Activated CD8-positive, alpha-beta memory T cell treated with anti-CD3 and anti-CD28 coated beads, Interleukin-2, amount 10 ng/mL, durations not matched to agents 7 days and 5 days (primary cell): Measurements from ENCODE around the gene BLOC1S3. TPM values are rescaled to one million over a fixed set of nuclear protein-coding genes. Genes with fewer than 3 reads are reported as not detected.

Source experiments
- ATAC-seq: fragments of 150-1000 bp; cut with Tn5 transposase; one replicate; pipeline ENCODE4 v1.10.0; 2021; ENCODE audit warnings: moderate library complexity
- CTCF ChIA-PET: fragments of 350-600 bp; sonication (Branson Sonifier 250); formaldehyde crosslinking; loops from one replicate; lab custom pipeline; 2021; ENCODE audit warnings: antibody characterized with exemption; lab: Charles Lee
- DNase-seq: peaks from one replicate; pipeline ENCODE4 v3.0.0-alpha.2; 2020
- H3K27ac Mint-ChIP-seq: one replicate; pipeline ENCODE4 v1.8.0; 2021; ENCODE audit warnings: mild to moderate bottlenecking, mixed read lengths
- H3K27me3 Mint-ChIP-seq: one replicate; pipeline ENCODE4 v1.8.0; 2021; ENCODE audit warnings: mixed read lengths
- H3K36me3 Mint-ChIP-seq: one replicate; pipeline ENCODE4 v1.8.0; 2021; ENCODE audit warnings: mild to moderate bottlenecking, mixed read lengths
- H3K4me1 Mint-ChIP-seq: one replicate; pipeline ENCODE4 v1.8.0; 2021; ENCODE audit warnings: mixed read lengths
- H3K4me3 Mint-ChIP-seq: one replicate; pipeline ENCODE4 v1.8.0; 2021; ENCODE audit warnings: mild to moderate bottlenecking, moderate library complexity, mixed read lengths
- H3K9me3 Mint-ChIP-seq: one replicate; pipeline ENCODE4 v1.8.0; 2022; ENCODE audit warnings: low read depth, mixed read lengths
- total RNA-seq, 2 experiments: library from RNA; stranded (reverse); gene quantifications; one replicate each; pipeline ENCODE4 v1.2.3, GENCODE V29; 2021

BLOC1S3 gene
- total RNA-seq, result 10 to 100 TPM; 15.7 to 17.6 TPM

GRCh38 chr19:45178262-45179071, at the start of gene BLOC1S3:
Gene BLOC1S3, plus strand, starts transcription at chr19:45178784. Its CDS starts 513 bp downstream, at chr19:45179297.
- CTCF ChIA-PET, result interaction anchor here (0.6 to 2.8 kb wide), 22 partner anchors 9 to 275 kb away, joined by 3 to 17 read pairs (median 3); partner anchors contain the start of genes CLASRP, CLPTM1 and PPP1R37
- ATAC-seq (peak; percentile 90), DNase-seq (peak; percentile 100)
- no peaks in the 10 kb centered on the region for H3K27me3 Mint-ChIP-seq
- H3K36me3 Mint-ChIP-seq, result peaks cover 8% of the 10 kb centered on the region
- peak within 1 kb of the TSS; percentile 84 for H3K4me3 Mint-ChIP-seq
- H3K27ac Mint-ChIP-seq, result peak within 1 kb of the TSS; percentile 92
- H3K9me3 Mint-ChIP-seq, result no peaks in the 10 kb centered on the region
- peaks cover 37% of the 10 kb centered on the region for H3K4me1 Mint-ChIP-seq

- Mint-ChIP-seq H3K36me3 (no peaks in the 10 kb centered on the region), H3K27me3 (no peaks in the 10 kb centered on the region), H3K9me3 (no peaks in the 10 kb centered on the region), H3K4me1 (peaks cover 15% of the 10 kb centered on the region), H3K4me3 (no peak overlapping the region), H3K27ac (no peak overlapping the region)
- ATAC-seq, result no peak
- no peak for DNase-seq
- CTCF ChIA-PET, result interaction anchor here (1.4 kb wide), 1 partner anchor 15 kb away, joined by 3 read pairs; no protein-coding TSS in a partner anchor
Measured at GRCh38 chr19:45128806-45129205, 49.8 kb upstream of the BLOC1S3 start.

- Mint-ChIP-seq H3K36me3 (no peaks in the 10 kb centered on the region), H3K4me3 (no peak overlapping the region), H3K27ac (no peak overlapping the region), H3K27me3 (no peaks in the 10 kb centered on the region), H3K9me3 (no peaks in the 10 kb centered on the region), H3K4me1 (peaks cover 13% of the 10 kb centered on the region)
- DNase-seq (no peak), ATAC-seq (no peak)
- CTCF ChIA-PET, result no interaction called here
Measured at GRCh38 chr19:45130236-45130635, 48.3 kb upstream of the BLOC1S3 start.

DNA sequence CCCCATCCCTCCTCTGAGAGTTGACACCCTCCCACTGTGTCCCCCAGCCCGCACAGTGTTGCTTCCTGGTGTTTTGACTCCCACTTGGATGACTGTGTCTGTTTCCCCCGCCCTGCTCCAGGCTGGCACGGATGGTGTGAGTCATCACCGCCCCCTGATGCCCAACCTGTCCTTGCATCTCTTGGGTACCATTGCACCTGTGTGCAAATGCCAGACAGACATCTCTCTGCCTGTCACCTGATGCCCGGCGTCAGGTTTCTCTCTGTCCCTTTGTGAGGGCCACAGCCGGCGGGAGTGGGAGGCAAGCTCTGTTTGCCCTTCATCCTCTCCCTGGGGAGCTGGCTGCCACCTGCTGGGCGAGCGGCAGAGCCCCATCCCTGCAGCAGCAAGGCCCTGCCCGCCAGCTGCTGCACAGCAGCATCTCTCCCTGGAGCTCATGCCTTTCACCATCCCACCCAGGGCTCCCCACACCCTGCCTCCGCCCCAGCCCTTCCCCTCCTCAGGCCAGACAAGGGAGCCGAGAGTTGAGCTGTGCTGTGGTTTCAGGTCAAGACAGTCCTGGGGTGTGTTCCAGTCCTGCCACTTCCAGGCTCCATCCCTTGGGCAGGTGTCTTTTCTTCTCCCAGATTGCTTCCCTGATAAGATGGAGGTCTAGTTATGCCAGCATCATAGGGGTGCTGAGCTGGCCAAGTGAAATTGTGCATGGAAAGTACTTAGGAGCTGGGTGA, 47.5 kb upstream of the BLOC1S3 start:
- ATAC-seq (no peak), DNase-seq (no peak)
- Mint-ChIP-seq H3K9me3 (no peaks in the 10 kb centered on the region), H3K27ac (no peak overlapping the region), H3K36me3 (no peaks in the 10 kb centered on the region), H3K4me1 (peaks cover 10% of the 10 kb centered on the region), H3K4me3 (no peak overlapping the region), H3K27me3 (no peaks in the 10 kb centered on the region)
- CTCF ChIA-PET, result interaction anchor here (0.7 to 1.2 kb wide), 4 partner anchors 12 to 59 kb away, joined by 3 to 5 read pairs (median 3); partner anchors contain the start of genes BLOC1S3 and TRAPPC6A

- Mint-ChIP-seq H3K4me3 (no peak overlapping the region), H3K27me3 (no peaks in the 10 kb centered on the region), H3K27ac (no peak overlapping the region), H3K36me3 (no peaks in the 10 kb centered on the region), H3K9me3 (no peaks in the 10 kb centered on the region), H3K4me1 (peaks cover 12% of the 10 kb centered on the region)
- CTCF ChIA-PET, result interaction anchor here (0.6 to 1.5 kb wide), 2 partner anchors 42 to 323 kb away, joined by 4 to 5 read pairs; no protein-coding TSS in a partner anchor
- no peak for DNase-seq
- ATAC-seq, result no peak
Measured at GRCh38 chr19:45133661-45134060, 44.9 kb upstream of the BLOC1S3 start.

DNA sequence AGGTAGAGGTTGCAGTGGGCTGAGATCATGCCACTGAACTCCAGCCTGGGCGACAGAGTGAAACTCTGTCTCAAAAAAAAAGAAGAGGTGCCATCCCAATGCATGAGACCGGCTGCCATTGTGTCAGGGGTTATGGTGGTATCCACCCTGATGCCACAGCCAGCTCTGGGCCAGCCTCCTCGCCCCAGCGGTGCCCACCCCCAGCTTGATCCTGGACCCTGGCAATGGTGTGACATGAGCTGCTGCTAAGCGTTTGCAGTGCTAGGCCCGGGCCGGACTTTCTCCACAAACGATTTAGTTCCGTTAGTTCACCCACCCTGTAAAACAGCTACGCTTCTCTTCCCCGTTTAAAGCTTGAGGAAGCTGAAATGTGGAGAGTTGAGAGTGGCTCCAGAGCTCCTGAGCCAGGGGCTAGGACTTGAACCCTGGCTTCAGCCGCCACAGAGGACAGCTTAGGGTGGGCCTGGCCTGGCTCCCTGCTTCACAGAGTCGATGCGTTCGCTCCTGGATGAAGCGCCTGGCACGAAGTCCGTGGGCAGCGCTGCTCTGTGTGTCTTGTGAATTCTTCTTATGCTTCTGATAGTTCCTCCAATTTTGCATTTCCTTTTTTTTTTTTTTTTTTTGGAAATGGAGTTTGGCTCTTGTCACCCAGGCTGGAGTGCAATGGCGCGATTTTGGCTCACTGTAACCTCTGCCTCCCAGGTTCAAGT, 43.3 kb upstream of the BLOC1S3 start:
- ATAC-seq (no peak), DNase-seq (no peak)
- Mint-ChIP-seq H3K36me3 (no peaks in the 10 kb centered on the region), H3K4me1 (peaks cover 12% of the 10 kb centered on the region), H3K4me3 (no peak overlapping the region), H3K9me3 (no peaks in the 10 kb centered on the region), H3K27me3 (no peaks in the 10 kb centered on the region), H3K27ac (no peak overlapping the region)
- CTCF ChIA-PET, result interaction anchor here (1.1 to 1.6 kb wide), 2 partner anchors 10 to 76 kb away, joined by 3 to 4 read pairs; no protein-coding TSS in a partner anchor

DNA sequence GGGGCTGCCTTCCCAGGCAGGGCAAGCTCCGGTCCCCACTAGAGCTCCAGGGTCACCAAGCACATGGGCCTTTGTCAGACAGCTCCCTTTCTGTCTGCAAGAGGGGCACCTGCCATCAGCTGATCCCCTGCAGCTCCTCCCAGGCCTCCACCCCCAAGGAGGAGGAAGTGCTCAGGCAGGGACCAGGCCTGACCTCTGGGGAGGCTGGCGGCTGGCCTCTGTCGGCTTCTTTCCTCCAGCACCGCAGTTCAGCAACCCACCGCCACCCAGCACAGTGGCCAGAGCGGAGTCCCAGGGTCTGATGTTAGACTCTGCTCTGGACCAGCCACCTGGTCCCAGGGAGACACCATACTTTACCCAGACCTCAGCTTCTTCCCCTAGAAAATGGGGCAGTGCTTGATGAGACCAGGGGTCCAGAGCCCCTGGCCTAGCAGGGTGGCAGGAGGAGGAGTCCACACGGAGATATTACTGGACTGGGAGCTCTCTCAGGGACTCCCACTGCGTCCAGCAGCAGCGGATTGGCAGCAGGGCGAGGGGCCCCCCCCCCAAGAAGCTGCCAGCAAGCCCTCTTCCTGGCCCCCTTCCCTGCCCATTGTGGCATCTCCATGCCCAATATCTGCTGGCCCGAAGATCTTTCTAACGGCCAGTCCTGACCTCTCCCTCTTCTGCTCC, 41.9 kb upstream of the BLOC1S3 start:
- no peak for ATAC-seq
- Mint-ChIP-seq H3K27me3 (no peaks in the 10 kb centered on the region), H3K9me3 (no peaks in the 10 kb centered on the region), H3K4me1 (peaks cover 7% of the 10 kb centered on the region), H3K27ac (no peak overlapping the region), H3K36me3 (no peaks in the 10 kb centered on the region), H3K4me3 (no peak overlapping the region)
- CTCF ChIA-PET, result interaction anchor here (0.7 to 1.6 kb wide), 2 partner anchors 35 to 77 kb away, joined by 3 to 4 read pairs; no protein-coding TSS in a partner anchor
- no peak for DNase-seq

GRCh38 chr19:45137179-45137761, 41.3 kb upstream of the BLOC1S3 start:
- Mint-ChIP-seq H3K9me3 (no peaks in the 10 kb centered on the region), H3K4me1 (peaks cover 5% of the 10 kb centered on the region), H3K4me3 (no peak overlapping the region), H3K27ac (no peak overlapping the region), H3K36me3 (no peaks in the 10 kb centered on the region), H3K27me3 (no peaks in the 10 kb centered on the region)
- no peak for ATAC-seq
- no peak for DNase-seq
- CTCF ChIA-PET, result interaction anchor here (0.7 to 1.2 kb wide), 2 partner anchors 11 to 34 kb away, joined by 3 to 6 read pairs; no protein-coding TSS in a partner anchor

DNA sequence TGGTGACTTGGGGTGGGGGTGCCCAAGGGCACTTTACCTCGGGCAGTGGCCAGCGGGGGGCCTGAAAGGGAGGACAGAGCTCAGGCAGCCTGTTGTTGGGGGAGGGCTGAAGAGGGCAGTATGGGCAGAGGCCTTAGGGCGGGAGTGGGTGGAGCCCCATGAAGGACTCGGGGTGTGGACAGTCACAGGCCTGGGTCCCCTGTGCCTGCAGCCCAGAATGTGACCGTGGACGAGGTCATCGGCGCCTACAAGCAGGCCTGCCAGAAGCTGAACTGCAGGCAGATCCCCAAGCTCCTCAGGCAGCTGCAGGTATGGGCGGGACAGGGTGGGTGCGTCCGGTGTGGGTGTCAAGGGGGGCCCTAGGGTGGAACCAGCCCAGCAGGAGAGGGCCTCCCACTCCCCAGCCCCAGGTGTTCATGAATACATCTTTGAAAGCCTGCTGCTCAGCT, 40.3 kb upstream of the BLOC1S3 start:
- CTCF ChIA-PET, result interaction anchor here (0.7 to 1.2 kb wide), 2 partner anchors 13 to 49 kb away, joined by 3 to 6 read pairs; no protein-coding TSS in a partner anchor
- ATAC-seq, result no peak
- DNase-seq, result no peak
- peaks cover 5% of the 10 kb centered on the region for H3K4me1 Mint-ChIP-seq
- no peaks in the 10 kb centered on the region for H3K27me3 Mint-ChIP-seq
- H3K27ac Mint-ChIP-seq, result no peak overlapping the region
- H3K4me3 Mint-ChIP-seq, result no peak overlapping the region
- H3K36me3 Mint-ChIP-seq, result peaks cover 1% of the 10 kb centered on the region
- no peaks in the 10 kb centered on the region for H3K9me3 Mint-ChIP-seq

DNA sequence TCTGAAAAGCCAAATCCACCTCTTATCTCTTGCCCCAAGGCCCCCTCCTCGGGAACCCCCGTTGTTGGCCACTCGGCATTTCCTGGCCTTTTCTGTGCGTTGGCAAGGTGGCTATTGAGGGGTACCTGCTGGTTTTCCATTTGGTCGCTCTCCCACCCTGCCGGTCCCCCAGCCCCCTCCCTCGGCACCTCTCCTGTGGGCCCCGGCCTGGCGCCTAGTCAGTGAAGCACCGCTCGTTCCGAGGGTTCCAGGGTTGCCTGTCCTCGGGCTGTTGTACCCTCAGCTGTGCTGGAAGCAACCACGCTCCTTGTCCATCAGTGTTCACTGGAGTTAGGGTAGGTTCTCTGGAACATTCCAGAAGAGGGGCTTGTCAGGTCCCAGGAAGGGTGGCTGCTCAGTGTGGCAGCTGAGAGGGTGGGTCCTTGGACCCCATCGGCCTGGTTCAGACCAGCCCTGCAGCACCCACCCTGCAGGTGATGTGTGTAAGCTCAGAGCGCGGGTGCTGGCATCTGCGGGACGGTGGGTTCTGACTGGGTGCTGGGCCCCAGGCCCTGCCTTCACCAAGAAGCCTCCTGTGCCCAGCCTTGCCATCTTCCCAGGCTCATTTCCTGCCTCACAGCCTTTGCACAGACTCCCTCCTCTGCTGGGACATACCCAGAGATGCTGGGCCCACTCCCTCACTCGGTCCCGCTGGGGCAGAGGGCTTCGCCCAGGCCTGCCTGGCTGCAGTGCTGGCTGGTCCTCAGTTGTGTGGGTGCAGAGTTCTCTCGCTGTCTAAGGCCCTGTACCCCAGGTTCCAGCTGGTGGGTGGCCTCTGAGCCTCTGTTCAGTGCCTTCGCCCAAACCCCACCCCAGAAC, 39.1 kb upstream of the BLOC1S3 start:
- Mint-ChIP-seq H3K36me3 (peaks cover 1% of the 10 kb centered on the region), H3K4me3 (no peak overlapping the region), H3K27me3 (no peaks in the 10 kb centered on the region), H3K9me3 (no peaks in the 10 kb centered on the region), H3K4me1 (peaks cover 5% of the 10 kb centered on the region), H3K27ac (no peak overlapping the region)
- CTCF ChIA-PET, result interaction anchor here (0.7 kb wide), 1 partner anchor 48 kb away, joined by 3 read pairs; no protein-coding TSS in a partner anchor
- no peak for DNase-seq
- no peak for ATAC-seq

GRCh38 chr19:45140144-45140503, 38.5 kb upstream of the BLOC1S3 start:
- Mint-ChIP-seq H3K27ac (no peak overlapping the region), H3K27me3 (no peaks in the 10 kb centered on the region), H3K36me3 (peaks cover 1% of the 10 kb centered on the region), H3K9me3 (no peaks in the 10 kb centered on the region), H3K4me3 (no peak overlapping the region), H3K4me1 (peaks cover 5% of the 10 kb centered on the region)
- ATAC-seq (no peak), DNase-seq (no peak)
- CTCF ChIA-PET, result no interaction called here
